GM23248 (cell line): ENCODE data around the gene SBK3.

ENCODE experiments used
- EZH2 ChIP-seq: fragments of 200-600 bp; sonication (generic); IDR thresholded peaks from 2 replicates; pipeline ENCODE4 v1.6.1; 2018; ENCODE audit warnings: antibody characterized with exemption, mild to moderate bottlenecking; ENCODE audit not compliant: insufficient read depth, poor library complexity, severe bottlenecking
- EZH2phosphoT487 ChIP-seq: fragments of 200-600 bp; sonication (generic); IDR thresholded peaks from 2 replicates; pipeline ENCODE4 v1.6.1; 2018; ENCODE audit warnings: antibody characterized with exemption, moderate library complexity, mild to moderate bottlenecking, low read depth; ENCODE audit not compliant: insufficient read depth

GRCh38 chr19:55592391-55593090 lies 47.2 kb upstream of the SBK3 start:
- TF ChIP-seq EZH2 (no peak), EZH2phosphoT487 (no peak)
